ENCODE results near the gene MRNIP. TPM values are rescaled to one million over a fixed set of nuclear protein-coding genes. Genes with fewer than 3 reads are reported as not detected.
A peak's percentile ranks its signal among the peaks of the same experiment; 100 is the strongest.

MRNIP gene, protein sequence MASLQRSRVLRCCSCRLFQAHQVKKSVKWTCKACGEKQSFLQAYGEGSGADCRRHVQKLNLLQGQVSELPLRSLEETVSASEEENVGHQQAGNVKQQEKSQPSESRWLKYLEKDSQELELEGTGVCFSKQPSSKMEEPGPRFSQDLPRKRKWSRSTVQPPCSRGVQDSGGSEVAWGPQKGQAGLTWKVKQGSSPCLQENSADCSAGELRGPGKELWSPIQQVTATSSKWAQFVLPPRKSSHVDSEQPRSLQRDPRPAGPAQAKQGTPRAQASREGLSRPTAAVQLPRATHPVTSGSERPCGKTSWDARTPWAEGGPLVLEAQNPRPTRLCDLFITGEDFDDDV
- 9.0 and 13.0 TPM in 2 replicates for total RNA-seq

GRCh38 chr5:179858586-179859427, at the start of gene MRNIP:
TSS of gene MRNIP (minus strand) at chr5:179858817. CDS start at chr5:179858796, 21 bp downstream.
- no peak for TF ChIP-seq CTCF (IDR thresholded peaks at IDR 0.05; ENCODE audit: insufficient read depth, low read depth, low read length)
- peak; percentile 94 for DNase-seq (ENCODE audit: low read depth)
- H3K4me3 ChIP-seq (ENCODE audit: low read depth, low read length): peak within 1 kb of the TSS; percentile 87

- peak; percentile 60 for DNase-seq (ENCODE audit: low read depth)
- H3K4me3 ChIP-seq (ENCODE audit: low read depth, low read length): peak within 1 kb of the TSS; percentile 67
- TF ChIP-seq CTCF (IDR thresholded peaks at IDR 0.05; ENCODE audit: insufficient read depth, low read depth, low read length): peak; percentile 17
Measured at GRCh38 chr5:179907556-179908324, 49.1 kb upstream of the MRNIP start, which contains the start of gene TBC1D9B. TSS of gene TBC1D9B (minus strand) at chr5:179907897. CDS start at chr5:179907821, 76 bp downstream.

- DNase-seq (ENCODE audit: low read depth): peak; percentile 31
- H3K4me3 ChIP-seq (ENCODE audit: low read depth, low read length): peak overlapping the region; percentile 67
- no peak for TF ChIP-seq CTCF (IDR thresholded peaks at IDR 0.05; ENCODE audit: insufficient read depth, low read depth, low read length)
Measured at GRCh38 chr5:179906795-179907555, 48.4 kb upstream of the MRNIP start.

- H3K4me3 ChIP-seq (ENCODE audit: low read depth, low read length): peak overlapping the region; percentile 67
- DNase-seq (ENCODE audit: low read depth): no peak
- TF ChIP-seq CTCF (IDR thresholded peaks at IDR 0.05; ENCODE audit: insufficient read depth, low read depth, low read length): no peak
Measured at GRCh38 chr5:179906294-179906794, 47.7 kb upstream of the MRNIP start.

GRCh38 chr5:179905161-179905560, 46.5 kb upstream of the MRNIP start:
- no peak for DNase-seq (ENCODE audit: low read depth)
- TF ChIP-seq CTCF (IDR thresholded peaks at IDR 0.05; ENCODE audit: insufficient read depth, low read depth, low read length): no peak
- no peak overlapping the region for H3K4me3 ChIP-seq (ENCODE audit: low read depth, low read length)
